NT2/D1 (cell line): ENCODE results near the gene ETNK1.
A peak's percentile ranks its signal among the peaks of the same experiment; 100 is the strongest.

Experiments
- DNase-seq: peaks from one replicate; pipeline ENCODE4 v3.0.0-alpha.2; 2011; ENCODE audit warnings: low read depth, low spot score
- H3K27me3 ChIP-seq: 2 replicates; pipeline ENCODE4 v1.6.0; 2011; ENCODE audit warnings: mild to moderate bottlenecking; ENCODE audit not compliant: insufficient read length, insufficient read depth
- H3K36me3 ChIP-seq: 2 replicates; pipeline ENCODE4 v1.6.1; 2011; ENCODE audit warnings: mild to moderate bottlenecking, low read length, mixed read lengths; ENCODE audit not compliant: insufficient read depth, insufficient read length
- H3K4me1 ChIP-seq: 2 replicates; pipeline ENCODE4 v1.5.1; 2011; ENCODE audit not compliant: insufficient read depth, insufficient read length
- H3K4me3 ChIP-seq: 2 replicates; pipeline ENCODE4 v1.5.1; 2011; ENCODE audit warnings: low read depth; ENCODE audit not compliant: insufficient read length
- H3K9ac ChIP-seq: 2 replicates; pipeline ENCODE4 v1.6.0; 2011; ENCODE audit warnings: low read depth; ENCODE audit not compliant: insufficient read length
- H3K9me3 ChIP-seq: 2 replicates; pipeline ENCODE4 v1.5.1; 2011; ENCODE audit warnings: mild to moderate bottlenecking, low read length; ENCODE audit not compliant: insufficient read depth
- SUZ12 ChIP-seq: IDR thresholded peaks from 2 replicates; pipeline ENCODE4 v1.6.1; 2011; ENCODE audit not compliant: insufficient read length, insufficient read depth; ENCODE audit errors: extremely low read depth
- YY1 ChIP-seq: IDR thresholded peaks from 2 replicates; pipeline ENCODE4 v1.6.1; 2011; ENCODE audit not compliant: insufficient read length, insufficient read depth
- ZNF274 ChIP-seq: IDR thresholded peaks from 2 replicates; pipeline ENCODE4 v1.6.1; 2011; ENCODE audit warnings: mild to moderate bottlenecking, low read depth, low read length

ETNK1 gene

GRCh38 chr12:22677781-22678574 lies 53.0 kb downstream of the ETNK1 start:
- Histone ChIP-seq H3K9me3 (no peaks in the 10 kb centered on the region), H3K9ac (no peak overlapping the region), H3K27me3 (no peaks in the 10 kb centered on the region), H3K4me1 (no peaks in the 10 kb centered on the region), H3K36me3 (peaks cover 72% of the 10 kb centered on the region), H3K4me3 (no peak overlapping the region)
- TF ChIP-seq SUZ12 (no peak), ZNF274 (no peak), YY1 (no peak)
- no peak for DNase-seq

- DNase-seq, result no peak
- Histone ChIP-seq H3K9me3 (no peaks in the 10 kb centered on the region), H3K4me1 (no peaks in the 10 kb centered on the region), H3K9ac (no peak overlapping the region), H3K36me3 (peaks cover 62% of the 10 kb centered on the region), H3K4me3 (no peak overlapping the region), H3K27me3 (no peaks in the 10 kb centered on the region)
- TF ChIP-seq YY1 (no peak), SUZ12 (no peak), ZNF274 (no peak)
Measured at GRCh38 chr12:22682663-22683062, 57.7 kb downstream of the ETNK1 start.

GRCh38 chr12:22683131-22683530 lies 58.2 kb downstream of the ETNK1 start:
- TF ChIP-seq ZNF274 (no peak), SUZ12 (no peak), YY1 (no peak)
- H3K4me3 ChIP-seq, result no peak overlapping the region
- H3K9ac ChIP-seq, result no peak overlapping the region
- no peak for DNase-seq
- H3K9me3 ChIP-seq, result no peaks in the 10 kb centered on the region
- peaks cover 58% of the 10 kb centered on the region for H3K36me3 ChIP-seq
- H3K27me3 ChIP-seq, result no peaks in the 10 kb centered on the region
- no peaks in the 10 kb centered on the region for H3K4me1 ChIP-seq

GRCh38 chr12:22684140-22685118 lies 59.5 kb downstream of the ETNK1 start:
- H3K4me1 ChIP-seq, result no peaks in the 10 kb centered on the region
- peaks cover 47% of the 10 kb centered on the region for H3K36me3 ChIP-seq
- DNase-seq, result peak; percentile 55
- H3K9ac ChIP-seq, result no peak overlapping the region
- no peak overlapping the region for H3K4me3 ChIP-seq
- TF ChIP-seq ZNF274, result no peak
- TF ChIP-seq SUZ12, result no peak
- TF ChIP-seq YY1, result no peak
- no peaks in the 10 kb centered on the region for H3K9me3 ChIP-seq
- H3K27me3 ChIP-seq, result no peaks in the 10 kb centered on the region

GRCh38 chr12:22686193-22686592 lies 61.2 kb downstream of the ETNK1 start:
- no peaks in the 10 kb centered on the region for H3K4me1 ChIP-seq
- no peak for TF ChIP-seq ZNF274
- no peak for TF ChIP-seq YY1
- TF ChIP-seq SUZ12, result no peak
- H3K9me3 ChIP-seq, result 0 out of 2 replicates have a peak, but pooled peaks cover under 1% of the 10 kb centered on the region
- H3K4me3 ChIP-seq, result no peak overlapping the region
- H3K9ac ChIP-seq, result no peak overlapping the region
- H3K36me3 ChIP-seq, result peaks cover 37% of the 10 kb centered on the region
- no peak for DNase-seq
- no peaks in the 10 kb centered on the region for H3K27me3 ChIP-seq

- TF ChIP-seq YY1 (no peak), SUZ12 (no peak), ZNF274 (no peak)
- Histone ChIP-seq H3K27me3 (no peaks in the 10 kb centered on the region), H3K4me3 (no peak overlapping the region), H3K9me3 (peaks cover 14% of the 10 kb centered on the region; the same call in 1 of the 2 replicates), H3K4me1 (no peaks in the 10 kb centered on the region), H3K9ac (no peak overlapping the region), H3K36me3 (peaks cover 27% of the 10 kb centered on the region)
- no peak for DNase-seq
Measured at GRCh38 chr12:22687361-22688076, 62.5 kb downstream of the ETNK1 start.

DNA sequence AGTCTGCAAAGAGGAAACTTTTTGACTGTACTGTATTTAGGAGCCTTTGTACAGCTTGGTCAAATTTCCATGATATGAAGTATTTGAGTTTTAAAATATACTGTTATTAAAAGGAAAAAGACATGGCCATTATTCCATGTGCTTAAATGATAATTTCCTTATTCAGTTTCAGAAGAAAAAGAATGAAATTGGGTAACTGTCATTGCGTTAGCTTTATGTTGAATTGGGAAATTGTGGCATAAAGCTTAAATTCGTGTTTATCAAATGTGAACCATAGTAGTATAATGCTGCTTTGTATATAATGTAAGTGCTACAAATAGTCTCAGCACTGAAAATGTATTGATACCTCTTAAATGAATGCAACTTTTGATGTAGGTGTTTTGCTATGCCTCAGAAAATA lies 64.9 kb downstream of the ETNK1 start:
- Histone ChIP-seq H3K9ac (no peak overlapping the region), H3K36me3 (peaks cover 22% of the 10 kb centered on the region), H3K27me3 (no peaks in the 10 kb centered on the region), H3K4me1 (no peaks in the 10 kb centered on the region), H3K9me3 (peaks cover 38% of the 10 kb centered on the region), H3K4me3 (no peak overlapping the region)
- DNase-seq, result no peak
- no peak for TF ChIP-seq SUZ12
- no peak for TF ChIP-seq ZNF274
- no peak for TF ChIP-seq YY1
